Measurements from ENCODE around the gene OR1F1.
"Not testable (repeated sequence)": the region's sequence is repeated elsewhere in the genome, so short reads cannot be mapped to it uniquely, and the experiment has no call there.

OR1F1 gene

GRCh38 chr16:3173892-3174617, 13.9 kb upstream of the OR1F1 start:
- DNase-seq (ENCODE audit: low read depth) = no peak

GRCh38 chr16:3174618-3175148, 13.3 kb upstream of the OR1F1 start:
- DNase-seq (ENCODE audit: low read depth) = no peak

GRCh38 chr16:3175157-3176093, 12.6 kb upstream of the OR1F1 start:
- DNase-seq (ENCODE audit: low read depth) = no peak

- no peak for DNase-seq (ENCODE audit: low read depth)
Observed at GRCh38 chr16:3179651-3180050, 8.4 kb upstream of the OR1F1 start.

- no peak for DNase-seq (ENCODE audit: low read depth)
Observed at GRCh38 chr16:3180445-3180878, 7.5 kb upstream of the OR1F1 start.

GRCh38 chr16:3182293-3182607, 5.8 kb upstream of the OR1F1 start:
- not testable (repeated sequence) for DNase-seq (ENCODE audit: low read depth)

GRCh38 chr16:3182608-3183444, 5.2 kb upstream of the OR1F1 start:
- no peak for DNase-seq (ENCODE audit: low read depth)

GRCh38 chr16:3183445-3184139, 4.4 kb upstream of the OR1F1 start:
- DNase-seq (ENCODE audit: low read depth) = no peak

- no peak for DNase-seq (ENCODE audit: low read depth)
Observed at GRCh38 chr16:3186946-3187690, 886 bp upstream of the OR1F1 start.

- no peak for DNase-seq (ENCODE audit: low read depth)
Observed at GRCh38 chr16:3188675-3188924, 596 bp downstream of the OR1F1 start.

- peak; percentile 49 for DNase-seq (ENCODE audit: low read depth)
Observed at GRCh38 chr16:3188925-3189825, 1.2 kb downstream of the OR1F1 start.

- DNase-seq (ENCODE audit: low read depth) = no peak
Observed at GRCh38 chr16:3189869-3190268, 1.9 kb downstream of the OR1F1 start.

GRCh38 chr16:3190949-3191353, 2.9 kb downstream of the OR1F1 start:
- DNase-seq (ENCODE audit: low read depth) = no peak

- DNase-seq (ENCODE audit: low read depth) = no peak
Observed at GRCh38 chr16:3192476-3193019, 4.5 kb downstream of the OR1F1 start.

- no peak for DNase-seq (ENCODE audit: low read depth)
Observed at GRCh38 chr16:3193221-3194212, 5.5 kb downstream of the OR1F1 start.

- DNase-seq (ENCODE audit: low read depth) = no peak
Observed at GRCh38 chr16:3194792-3195191, 6.8 kb downstream of the OR1F1 start.

GRCh38 chr16:3195975-3196374, 8.0 kb downstream of the OR1F1 start:
- DNase-seq (ENCODE audit: low read depth) = no peak

- not testable (repeated sequence) for DNase-seq (ENCODE audit: low read depth)
Observed at GRCh38 chr16:3197694-3198333, 9.8 kb downstream of the OR1F1 start.

Measured in fibroblast of the conjunctiva (primary cell).